ENCODE measurements around the gene SYNE2. TPM values are rescaled to one million over a fixed set of nuclear protein-coding genes. Genes with fewer than 3 reads are reported as not detected.

Gene SYNE2
- total RNA-seq, 1 experiment from 2014 or later = 16.0 TPM

DNA sequence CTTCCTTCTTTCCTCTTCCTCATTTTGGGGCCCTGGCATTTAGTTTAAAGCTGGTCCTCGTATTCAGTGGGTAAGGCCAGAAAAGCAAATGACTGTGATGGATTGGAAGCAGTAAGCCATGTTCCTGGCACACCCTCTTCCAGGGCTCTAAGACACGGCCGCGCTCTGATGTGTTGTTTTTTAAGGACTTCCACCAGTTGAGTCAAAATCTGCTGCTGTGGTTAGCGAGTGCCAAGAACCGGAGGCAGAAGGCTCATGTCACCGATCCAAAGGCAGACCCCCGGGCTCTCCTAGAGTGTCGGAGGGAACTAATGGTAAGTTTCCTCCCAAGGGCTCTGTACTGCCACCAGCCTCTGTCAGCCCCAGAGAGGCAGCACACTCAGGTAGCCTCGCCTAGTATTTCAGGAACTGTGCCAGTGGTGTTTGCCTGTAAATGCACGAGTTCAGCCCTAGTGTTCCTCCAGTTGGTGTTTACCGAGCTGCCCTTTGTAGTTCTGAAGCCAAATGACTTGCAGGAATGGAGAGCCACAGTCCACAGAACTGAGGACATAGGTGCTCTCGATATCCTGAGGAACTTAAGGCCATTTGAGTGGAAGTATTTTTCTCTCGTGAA is 368.7 kb downstream of the SYNE2 start:
- Histone ChIP-seq H3K79me2 (ENCODE audit: low read length) (no peaks in the 10 kb centered on the region), H3K9me3 (ENCODE audit: low read length) (no peaks in the 10 kb centered on the region), H2AFZ (ENCODE audit: low read length) (no peak overlapping the region), H3K9ac (ENCODE audit: low read length) (no peak overlapping the region), H3K9me2 (replicated peaks; ENCODE audit: low read length) (no peaks in the 10 kb centered on the region), H3F3A (ENCODE audit: low read length, unreplicated experiment) (no peaks in the 10 kb centered on the region), H3K4me1 (ENCODE audit: insufficient read depth, low read length) (no peaks in the 10 kb centered on the region), H3K27ac (ENCODE audit: low read length) (no peak overlapping the region), H4K20me1 (ENCODE audit: low read length) (no peaks in the 10 kb centered on the region), H3K4me3 (ENCODE audit: low read length) (no peak overlapping the region), H3K4me2 (ENCODE audit: low read length) (no peak overlapping the region), H3K27me3 (ENCODE audit: low read length) (no peaks in the 10 kb centered on the region), H3K36me3 (ENCODE audit: low read depth, low read length) (no peaks in the 10 kb centered on the region)
- POLR2A ChIA-PET (ENCODE audit: unreplicated experiment) = no interaction called here
- ATAC-seq (peak; percentile 83), DNase-seq (no peak)
- TF ChIP-seq EZH2phosphoT487 (IDR thresholded peaks at IDR 0.05; ENCODE audit: borderline replicate concordance, low read length) = no peak
- TF ChIP-seq EZH2 (IDR thresholded peaks at IDR 0.05; ENCODE audit: low read length, unreplicated experiment) = no peak
- TF ChIP-seq, protein P1, sequence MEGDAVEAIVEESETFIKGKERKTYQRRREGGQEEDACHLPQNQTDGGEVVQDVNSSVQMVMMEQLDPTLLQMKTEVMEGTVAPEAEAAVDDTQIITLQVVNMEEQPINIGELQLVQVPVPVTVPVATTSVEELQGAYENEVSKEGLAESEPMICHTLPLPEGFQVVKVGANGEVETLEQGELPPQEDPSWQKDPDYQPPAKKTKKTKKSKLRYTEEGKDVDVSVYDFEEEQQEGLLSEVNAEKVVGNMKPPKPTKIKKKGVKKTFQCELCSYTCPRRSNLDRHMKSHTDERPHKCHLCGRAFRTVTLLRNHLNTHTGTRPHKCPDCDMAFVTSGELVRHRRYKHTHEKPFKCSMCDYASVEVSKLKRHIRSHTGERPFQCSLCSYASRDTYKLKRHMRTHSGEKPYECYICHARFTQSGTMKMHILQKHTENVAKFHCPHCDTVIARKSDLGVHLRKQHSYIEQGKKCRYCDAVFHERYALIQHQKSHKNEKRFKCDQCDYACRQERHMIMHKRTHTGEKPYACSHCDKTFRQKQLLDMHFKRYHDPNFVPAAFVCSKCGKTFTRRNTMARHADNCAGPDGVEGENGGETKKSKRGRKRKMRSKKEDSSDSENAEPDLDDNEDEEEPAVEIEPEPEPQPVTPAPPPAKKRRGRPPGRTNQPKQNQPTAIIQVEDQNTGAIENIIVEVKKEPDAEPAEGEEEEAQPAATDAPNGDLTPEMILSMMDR (conservative IDR thresholded peaks at IDR 0.05; ENCODE audit: low read depth, low read length) = no peak
- intact Hi-C loops (cut with micrococcal nuclease) = no loop called here
- no TSS peak for BruUV-seq (replicated peaks)
- CTCF ChIA-PET = no interaction called here

DNA sequence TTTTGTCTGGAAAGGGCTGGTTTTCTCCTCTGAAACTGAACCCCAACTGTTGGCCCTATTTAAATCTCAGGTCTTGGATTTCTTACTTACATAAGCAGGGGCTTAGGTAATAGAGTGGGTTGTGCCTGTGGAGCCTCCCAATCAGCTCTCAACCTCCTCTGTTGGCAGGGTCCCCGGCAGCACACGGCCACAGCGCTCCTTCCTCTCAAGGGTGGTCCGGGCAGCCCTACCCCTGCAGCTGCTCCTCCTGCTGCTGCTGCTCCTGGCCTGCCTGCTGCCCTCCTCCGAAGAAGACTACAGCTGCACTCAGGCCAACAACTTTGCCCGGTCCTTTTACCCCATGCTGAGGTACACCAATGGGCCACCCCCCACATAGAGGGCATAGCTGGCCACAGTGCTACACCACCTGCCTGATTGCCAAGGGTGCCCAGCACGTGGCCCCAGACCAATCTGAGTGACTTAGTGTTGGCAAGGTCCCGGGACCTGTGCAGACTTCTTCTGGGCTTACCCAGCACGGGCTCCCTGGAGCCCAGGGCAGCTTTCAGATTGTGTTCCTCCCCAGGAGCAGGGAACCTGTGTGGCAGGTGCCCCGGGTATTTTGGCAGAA is 372.4 kb downstream of the SYNE2 start:
- Histone ChIP-seq H3K27me3 (ENCODE audit: low read length) (no peaks in the 10 kb centered on the region), H3F3A (ENCODE audit: low read length, unreplicated experiment) (no peaks in the 10 kb centered on the region), H3K4me2 (ENCODE audit: low read length) (no peak overlapping the region), H3K36me3 (ENCODE audit: low read depth, low read length) (no peaks in the 10 kb centered on the region), H3K9me3 (ENCODE audit: low read length) (no peaks in the 10 kb centered on the region), H3K9ac (ENCODE audit: low read length) (no peak overlapping the region), H3K27ac (ENCODE audit: low read length) (no peak overlapping the region), H2AFZ (ENCODE audit: low read length) (no peak overlapping the region), H3K4me3 (ENCODE audit: low read length) (no peak overlapping the region), H3K4me1 (ENCODE audit: insufficient read depth, low read length) (no peaks in the 10 kb centered on the region), H4K20me1 (ENCODE audit: low read length) (no peaks in the 10 kb centered on the region), H3K9me2 (replicated peaks; ENCODE audit: low read length) (no peaks in the 10 kb centered on the region), H3K79me2 (ENCODE audit: low read length) (no peaks in the 10 kb centered on the region)
- ATAC-seq (no peak), DNase-seq (no peak)
- no TSS peak for BruUV-seq (replicated peaks)
- CTCF ChIA-PET = no interaction called here
- POLR2A ChIA-PET (ENCODE audit: unreplicated experiment) = no interaction called here
- TF ChIP-seq EZH2 (IDR thresholded peaks at IDR 0.05; ENCODE audit: low read length, unreplicated experiment) (no peak), EZH2phosphoT487 (IDR thresholded peaks at IDR 0.05; ENCODE audit: borderline replicate concordance, low read length) (no peak)
- TF ChIP-seq, protein P1 (conservative IDR thresholded peaks at IDR 0.05; ENCODE audit: low read depth, low read length) = no peak
- intact Hi-C loops (cut with micrococcal nuclease) = no loop called here

DNA sequence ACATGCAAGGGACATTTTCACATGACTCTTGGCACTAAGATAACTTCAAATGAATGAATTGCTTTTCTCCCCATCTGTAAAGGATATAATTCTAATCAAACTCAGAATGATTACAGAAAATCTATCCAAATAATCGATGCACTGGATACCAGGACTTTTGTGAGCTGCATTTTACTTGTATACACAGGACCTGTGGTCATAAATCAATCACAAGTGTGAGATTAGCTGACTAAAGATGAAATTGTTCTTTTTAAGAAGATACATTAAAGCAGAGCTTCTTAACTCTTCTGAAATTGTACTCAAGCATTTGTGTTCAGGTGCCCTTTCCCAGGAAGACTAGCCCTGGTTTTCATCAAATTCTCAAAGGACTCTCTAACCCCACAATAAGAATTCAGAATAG is 375.1 kb downstream of the SYNE2 start:
- Histone ChIP-seq H2AFZ (ENCODE audit: low read length) (no peak overlapping the region), H3K9ac (ENCODE audit: low read length) (no peak overlapping the region), H3K4me3 (ENCODE audit: low read length) (no peak overlapping the region), H3F3A (ENCODE audit: low read length, unreplicated experiment) (no peaks in the 10 kb centered on the region), H3K4me1 (ENCODE audit: insufficient read depth, low read length) (peaks cover 14% of the 10 kb centered on the region), H3K36me3 (ENCODE audit: low read depth, low read length) (no peaks in the 10 kb centered on the region), H3K79me2 (ENCODE audit: low read length) (no peaks in the 10 kb centered on the region), H3K27ac (ENCODE audit: low read length) (no peak overlapping the region), H3K4me2 (ENCODE audit: low read length) (no peak overlapping the region), H3K9me2 (replicated peaks; ENCODE audit: low read length) (no peaks in the 10 kb centered on the region), H3K27me3 (ENCODE audit: low read length) (no peaks in the 10 kb centered on the region), H4K20me1 (ENCODE audit: low read length) (no peaks in the 10 kb centered on the region), H3K9me3 (ENCODE audit: low read length) (no peaks in the 10 kb centered on the region)
- POLR2A ChIA-PET (ENCODE audit: unreplicated experiment) = no interaction called here
- no peak for TF ChIP-seq EZH2 (IDR thresholded peaks at IDR 0.05; ENCODE audit: low read length, unreplicated experiment)
- no peak for TF ChIP-seq EZH2phosphoT487 (IDR thresholded peaks at IDR 0.05; ENCODE audit: borderline replicate concordance, low read length)
- TF ChIP-seq, protein P1 (conservative IDR thresholded peaks at IDR 0.05; ENCODE audit: low read depth, low read length) = no peak
- CTCF ChIA-PET = interaction anchor here (0.9 kb wide), 1 partner anchor 77 kb away, joined by 3 read pairs; no protein-coding TSS in a partner anchor
- DNase-seq = no peak
- BruUV-seq (replicated peaks) = no TSS peak
- ATAC-seq = no peak
- intact Hi-C loops (cut with micrococcal nuclease) = no loop called here

All from PC-3 (cell line).